Activated T-helper 17 cell treated with anti-CD3 and anti-CD28 coated beads, Interleukin-2, amount 50 U/mL, for 72 hours (primary cell): Measurements from ENCODE around the gene PTPRN. TPM values are rescaled to one million over a fixed set of nuclear protein-coding genes. Genes with fewer than 3 reads are reported as not detected.

Experiments
- ATAC-seq: fragments of 150-1000 bp; cut with Tn5 transposase; replicated peaks from 2 replicates; pipeline ENCODE4 v1.10.0; 2021; ENCODE audit warnings: mild to moderate bottlenecking, moderate library complexity
- H3K27ac Mint-ChIP-seq: one replicate; pipeline ENCODE4 v1.8.0; 2022; ENCODE audit warnings: mixed read lengths
- H3K27me3 Mint-ChIP-seq: one replicate; pipeline ENCODE4 v1.8.0; 2022; ENCODE audit warnings: mixed read lengths
- H3K36me3 Mint-ChIP-seq: one replicate; pipeline ENCODE4 v1.8.0; 2022; ENCODE audit warnings: low read depth, mild to moderate bottlenecking, mixed read lengths
- H3K4me1 Mint-ChIP-seq: one replicate; pipeline ENCODE4 v1.8.0; 2022; ENCODE audit warnings: mixed read lengths
- H3K4me3 Mint-ChIP-seq: one replicate; pipeline ENCODE4 v1.8.0; 2022; ENCODE audit warnings: mild to moderate bottlenecking, mixed read lengths
- H3K9me3 Mint-ChIP-seq: one replicate; pipeline ENCODE4 v1.8.0; 2022; ENCODE audit warnings: mixed read lengths
- total RNA-seq, 2 donors: library from RNA; stranded (reverse); gene quantifications; one replicate each; pipeline ENCODE4 v1.2.3, GENCODE V29; 2022

Gene PTPRN
- total RNA-seq, 2 donors from 2014 or later, result 0.67 to 6.3 TPM

DNA sequence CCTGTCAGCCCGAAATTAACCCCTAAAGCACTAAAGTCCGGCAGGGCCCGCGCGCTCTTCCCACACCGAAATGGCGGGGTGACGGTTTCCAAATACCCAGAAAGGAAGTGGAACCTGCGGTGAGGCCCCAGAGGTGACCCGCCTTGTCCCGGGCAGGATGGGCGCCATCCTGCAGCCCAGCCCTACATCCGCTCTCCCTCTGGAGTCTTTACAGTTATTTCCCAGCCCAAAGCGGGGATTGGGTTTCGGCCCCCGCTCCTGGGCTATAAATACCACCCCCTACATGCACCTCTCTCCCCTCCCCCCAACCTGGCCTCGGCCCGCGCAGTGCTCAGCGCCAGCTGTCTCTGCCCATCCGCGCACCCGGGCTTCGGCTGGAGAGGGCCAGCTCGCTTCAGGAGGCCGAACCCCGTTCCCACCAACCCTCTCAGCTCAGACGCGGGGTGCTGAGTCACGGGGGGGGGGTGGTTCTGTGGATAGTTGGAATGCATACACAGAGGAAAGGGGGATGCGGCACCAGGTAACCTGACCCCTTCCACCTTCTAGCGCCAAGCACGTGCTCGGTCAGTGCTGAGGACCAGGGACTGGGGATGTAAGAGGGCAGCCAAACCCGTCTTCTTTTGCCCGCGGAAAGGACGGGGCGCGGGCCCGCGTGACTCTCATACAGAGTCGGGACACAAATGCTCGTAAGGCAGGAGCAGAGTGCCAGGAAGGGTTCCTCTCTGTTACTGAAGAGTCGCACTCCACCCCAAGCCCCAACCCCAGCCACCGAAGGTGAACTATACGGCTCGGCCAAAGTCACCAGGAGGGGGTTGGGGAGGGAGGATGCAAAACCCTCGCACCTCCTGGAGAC is 56.1 kb downstream of the PTPRN start, which contains the start of gene TUBA4B:
Gene TUBA4B (plus strand): TSS at position 344 of the 853 bp plus-strand sequence. CDS start 165 bp downstream, at position 509.
- Mint-ChIP-seq H3K4me3 (peak within 1 kb of the TSS; percentile 81), H3K9me3 (no peaks in the 10 kb centered on the region)

DNA sequence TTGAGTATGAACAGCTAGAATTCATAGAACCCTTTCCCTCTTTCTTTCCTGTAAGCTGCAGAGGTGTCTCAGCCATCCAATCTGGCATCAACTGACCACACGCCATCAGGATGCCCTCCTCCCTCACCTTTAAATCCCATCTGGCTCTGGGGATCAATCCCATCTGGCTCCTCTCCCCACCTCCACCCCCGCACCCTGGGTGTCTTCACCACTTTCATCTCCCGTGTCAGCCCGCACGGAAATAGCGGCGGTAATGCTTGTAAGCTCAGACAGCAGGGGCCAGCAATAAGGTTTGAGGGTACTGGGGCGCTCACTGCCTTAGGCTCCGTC is 56.7 kb downstream of the PTPRN start:
- Mint-ChIP-seq H3K36me3 (peaks cover 62% of the 10 kb centered on the region), H3K27me3 (no peaks in the 10 kb centered on the region), H3K4me3 (peak overlapping the region; percentile 81), H3K4me1 (peaks cover 49% of the 10 kb centered on the region), H3K27ac (peak overlapping the region; percentile 95), H3K9me3 (no peaks in the 10 kb centered on the region)
- no peak for ATAC-seq

More for the DNA sequence above, 56.1 kb downstream of the PTPRN start, which contains the start of gene TUBA4B:
- peaks cover 56% of the 10 kb centered on the region for H3K36me3 Mint-ChIP-seq
- peaks cover 43% of the 10 kb centered on the region for H3K4me1 Mint-ChIP-seq
- H3K27ac Mint-ChIP-seq, result peak within 1 kb of the TSS; percentile 95
- no peaks in the 10 kb centered on the region for H3K27me3 Mint-ChIP-seq
- peak; percentile 4 for ATAC-seq

DNA sequence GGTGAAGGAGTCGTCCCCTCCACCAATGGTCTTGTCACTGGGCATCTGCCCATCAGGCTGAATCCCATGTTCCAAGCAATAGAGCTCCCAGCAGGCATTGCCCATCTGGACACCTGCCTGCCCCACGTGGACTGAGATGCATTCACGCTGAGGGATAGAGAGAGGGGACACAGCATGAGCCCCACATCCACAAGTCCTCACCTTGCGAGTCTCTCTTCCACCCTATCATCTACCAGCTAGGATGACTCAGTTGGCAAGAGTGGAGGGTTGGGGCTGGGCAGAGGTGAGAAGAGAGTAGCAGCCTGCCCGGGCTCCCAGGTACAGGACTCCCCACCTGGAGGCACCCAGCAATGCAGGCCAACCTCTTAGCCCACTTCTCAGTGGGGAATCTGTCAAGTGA is 57.1 kb downstream of the PTPRN start:
- Mint-ChIP-seq H3K36me3 (peaks cover 66% of the 10 kb centered on the region), H3K4me1 (peaks cover 53% of the 10 kb centered on the region), H3K4me3 (peak overlapping the region; percentile 81), H3K27me3 (no peaks in the 10 kb centered on the region), H3K27ac (peak overlapping the region; percentile 95), H3K9me3 (no peaks in the 10 kb centered on the region)
- no peak for ATAC-seq

DNA sequence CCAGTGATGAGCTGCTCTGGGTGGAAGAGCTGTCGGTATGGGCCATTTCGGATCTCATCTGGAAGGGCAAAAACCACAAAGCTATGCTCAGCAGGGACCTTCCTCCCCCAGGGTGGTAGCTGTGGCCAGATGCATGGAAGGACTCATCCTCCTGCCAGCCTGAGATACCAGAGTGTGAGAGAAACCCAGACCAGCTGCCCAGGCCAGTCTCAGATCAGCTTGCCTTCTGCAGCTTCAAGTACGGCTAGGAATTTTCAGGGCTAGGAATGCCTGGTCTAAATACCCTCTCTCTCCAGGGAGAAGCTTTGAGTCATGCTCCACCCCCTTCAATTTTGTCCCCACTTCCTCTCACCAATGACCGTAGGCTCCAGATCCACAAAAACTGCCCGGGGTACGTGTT is 57.5 kb downstream of the PTPRN start:
- Mint-ChIP-seq H3K9me3 (no peaks in the 10 kb centered on the region), H3K4me3 (peak overlapping the region; percentile 81), H3K36me3 (peaks cover 66% of the 10 kb centered on the region), H3K27me3 (no peaks in the 10 kb centered on the region), H3K4me1 (peaks cover 53% of the 10 kb centered on the region), H3K27ac (peak overlapping the region; percentile 95)
- ATAC-seq, result no peak

DNA sequence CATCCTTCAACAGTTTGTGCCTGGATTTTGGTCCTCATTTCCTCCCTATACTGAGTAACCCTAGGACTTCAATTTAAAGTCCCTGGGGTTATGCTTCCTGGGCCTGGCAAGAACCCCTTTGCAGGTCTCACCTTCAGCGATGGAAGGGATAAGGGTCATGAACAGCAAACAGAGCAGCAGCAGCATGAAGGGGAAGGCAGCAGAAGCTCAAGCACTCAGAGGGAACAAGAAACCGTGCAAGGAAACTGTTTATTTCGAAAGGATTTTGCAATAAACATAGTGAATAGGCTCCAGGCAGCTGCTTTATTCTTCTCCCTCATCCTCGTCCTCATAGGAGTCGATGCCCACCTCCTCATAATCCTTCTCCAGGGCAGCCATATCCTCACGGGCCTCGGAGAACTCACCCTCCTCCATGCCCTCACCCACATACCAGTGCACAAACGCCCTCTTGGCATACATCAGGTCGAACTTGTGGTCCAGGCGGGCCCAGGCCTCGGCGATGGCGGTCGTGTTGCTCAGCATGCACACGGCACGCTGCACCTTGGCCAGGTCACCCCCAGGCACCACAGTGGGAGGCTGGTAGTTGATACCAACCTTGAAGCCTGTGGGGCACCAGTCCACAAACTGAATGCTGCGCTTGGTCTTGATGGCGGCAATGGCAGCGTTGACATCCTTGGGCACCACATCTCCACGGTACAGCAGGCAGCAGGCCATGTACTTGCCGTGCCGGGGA is 59.0 kb downstream of the PTPRN start:
- H3K27ac Mint-ChIP-seq, result peak overlapping the region; percentile 95
- peaks cover 75% of the 10 kb centered on the region for H3K36me3 Mint-ChIP-seq
- peak overlapping the region; percentile 81 for H3K4me3 Mint-ChIP-seq
- ATAC-seq, result no peak
- H3K9me3 Mint-ChIP-seq, result no peaks in the 10 kb centered on the region
- H3K4me1 Mint-ChIP-seq, result peaks cover 45% of the 10 kb centered on the region
- H3K27me3 Mint-ChIP-seq, result no peaks in the 10 kb centered on the region

DNA sequence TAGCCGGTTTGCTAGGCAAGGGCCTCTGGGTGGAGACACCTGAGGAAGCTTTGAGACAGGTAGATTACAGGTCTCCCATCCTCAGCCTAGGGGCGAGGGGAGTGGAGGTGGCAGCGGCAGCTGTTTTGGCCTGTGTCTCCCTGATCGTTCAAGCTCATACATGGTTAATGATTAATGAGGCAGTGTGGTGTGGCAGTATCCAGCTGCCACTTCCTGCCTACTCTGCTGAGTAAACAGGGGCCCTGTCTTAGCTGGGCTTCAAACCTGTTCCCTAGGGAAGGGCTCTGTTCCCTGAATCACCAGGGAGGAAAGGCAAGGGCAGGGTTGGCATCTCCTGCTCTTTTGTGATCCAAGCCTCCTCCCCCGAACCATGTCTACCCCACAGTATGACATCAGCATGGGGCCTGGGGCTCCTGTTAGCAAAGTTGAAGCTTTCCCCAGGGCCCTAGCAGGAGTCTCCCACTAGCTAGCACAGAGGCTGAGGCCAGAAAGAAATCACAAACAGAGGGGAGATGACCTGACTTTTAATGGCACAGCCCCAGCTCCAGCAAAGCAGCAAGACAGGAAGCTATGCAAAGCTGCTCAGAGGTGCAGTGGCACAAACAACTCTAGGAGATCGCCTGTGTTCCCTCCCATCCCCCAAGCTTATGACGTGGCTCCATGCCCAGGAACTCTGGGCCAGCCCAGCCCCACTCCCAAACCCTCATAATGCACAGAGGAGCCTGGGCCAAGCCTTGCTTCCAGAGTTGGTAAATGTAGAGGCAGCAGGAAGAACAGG is 59.8 kb downstream of the PTPRN start:
- Mint-ChIP-seq H3K36me3 (peaks cover 75% of the 10 kb centered on the region), H3K4me1 (peaks cover 45% of the 10 kb centered on the region), H3K4me3 (peak overlapping the region; percentile 81), H3K9me3 (no peaks in the 10 kb centered on the region), H3K27me3 (no peaks in the 10 kb centered on the region), H3K27ac (peak overlapping the region; percentile 95)
- ATAC-seq, result peak; percentile 2

DNA sequence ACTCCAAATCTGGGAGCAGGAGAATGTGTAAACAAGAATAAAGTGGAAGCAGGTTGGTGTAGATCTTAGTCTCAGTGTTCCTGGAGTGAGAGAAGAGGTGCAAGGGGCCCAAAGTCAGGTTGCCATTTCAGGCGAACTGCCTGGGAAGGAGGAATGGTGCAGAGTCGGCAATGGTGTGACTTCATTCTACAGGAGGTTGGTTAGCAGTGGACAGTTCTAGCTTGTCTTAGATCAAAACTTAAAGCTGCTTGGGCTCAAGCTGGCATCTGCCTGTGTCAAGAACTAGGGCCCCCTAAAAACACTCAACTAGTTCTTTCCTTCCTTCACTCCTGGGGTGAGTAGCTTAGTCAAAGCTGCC is 60.4 kb downstream of the PTPRN start:
- ATAC-seq, result no peak
- H3K27ac Mint-ChIP-seq, result peak overlapping the region; percentile 95
- H3K4me3 Mint-ChIP-seq, result peak overlapping the region; percentile 81
- no peaks in the 10 kb centered on the region for H3K9me3 Mint-ChIP-seq
- H3K4me1 Mint-ChIP-seq, result peaks cover 45% of the 10 kb centered on the region
- H3K36me3 Mint-ChIP-seq, result peaks cover 75% of the 10 kb centered on the region
- no peaks in the 10 kb centered on the region for H3K27me3 Mint-ChIP-seq

DNA sequence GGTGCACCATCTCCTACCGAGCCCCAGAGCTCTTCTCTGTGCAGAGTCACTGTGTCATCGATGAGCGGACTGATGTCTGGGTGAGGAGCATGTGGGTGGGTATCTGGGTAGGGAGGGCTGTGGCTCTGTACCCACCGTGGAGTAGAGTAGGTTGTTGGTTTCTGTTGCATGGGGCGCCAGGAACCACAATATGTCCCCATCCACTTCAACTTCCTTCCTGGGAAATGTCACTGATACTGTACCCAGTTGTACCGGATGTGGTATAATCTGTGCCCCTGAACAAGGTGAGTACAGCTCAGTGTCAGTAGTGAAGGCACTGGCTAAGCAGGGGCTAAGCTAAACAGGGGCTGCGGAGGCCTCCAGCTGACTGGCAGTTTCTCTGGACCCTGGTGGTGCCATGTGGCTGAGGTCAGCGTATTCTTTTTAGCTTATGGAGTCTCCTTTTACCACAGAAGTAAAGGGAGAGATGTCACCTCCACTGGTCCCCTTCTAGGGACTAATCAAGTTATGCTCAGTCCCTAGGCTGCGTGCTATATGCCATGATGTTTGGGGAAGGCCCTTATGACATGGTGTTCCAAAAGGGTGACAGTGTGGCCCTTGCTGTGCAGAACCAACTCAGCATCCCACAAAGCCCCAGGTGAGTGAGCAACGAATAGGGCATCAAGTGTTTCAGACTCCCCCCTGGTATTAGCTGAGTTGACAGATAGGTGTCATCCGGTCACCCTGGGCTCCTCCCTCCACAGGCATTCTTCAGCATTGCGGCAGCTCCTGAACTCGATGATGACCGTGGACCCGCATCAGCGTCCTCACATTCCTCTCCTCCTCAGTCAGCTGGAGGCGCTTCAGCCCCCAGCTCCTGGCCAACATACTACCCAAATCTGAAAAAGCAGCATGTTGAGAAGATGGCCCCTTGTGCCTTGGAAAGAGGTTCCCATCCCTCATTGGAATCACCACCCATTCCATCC is 61.2 kb downstream of the PTPRN start:
- ATAC-seq, result peak; percentile 72
- Mint-ChIP-seq H3K4me3 (peak overlapping the region; percentile 81), H3K4me1 (peaks cover 45% of the 10 kb centered on the region), H3K27ac (peak overlapping the region; percentile 95), H3K36me3 (peaks cover 67% of the 10 kb centered on the region), H3K9me3 (no peaks in the 10 kb centered on the region), H3K27me3 (no peaks in the 10 kb centered on the region)

DNA sequence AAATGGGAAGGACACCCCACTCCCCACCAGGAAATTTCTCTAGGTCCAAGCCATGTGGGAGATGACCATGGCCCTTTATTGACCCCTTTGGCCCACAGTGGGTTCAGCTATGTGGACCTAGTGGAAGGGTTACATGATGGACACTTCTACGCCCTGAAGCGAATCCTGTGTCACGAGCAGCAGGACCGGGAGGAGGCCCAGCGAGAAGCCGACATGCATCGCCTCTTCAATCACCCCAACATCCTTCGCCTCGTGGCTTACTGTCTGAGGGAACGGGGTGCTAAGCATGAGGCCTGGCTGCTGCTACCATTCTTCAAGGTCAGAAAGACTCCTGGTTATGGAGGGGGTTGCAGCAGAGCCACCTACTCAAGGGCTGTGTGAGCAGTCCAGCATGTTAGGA is 62.6 kb downstream of the PTPRN start:
- Mint-ChIP-seq H3K27me3 (no peaks in the 10 kb centered on the region), H3K36me3 (peaks cover 53% of the 10 kb centered on the region), H3K4me1 (peaks cover 40% of the 10 kb centered on the region), H3K27ac (peak overlapping the region; percentile 94), H3K4me3 (peak overlapping the region; percentile 81), H3K9me3 (no peaks in the 10 kb centered on the region)
- no peak for ATAC-seq

DNA sequence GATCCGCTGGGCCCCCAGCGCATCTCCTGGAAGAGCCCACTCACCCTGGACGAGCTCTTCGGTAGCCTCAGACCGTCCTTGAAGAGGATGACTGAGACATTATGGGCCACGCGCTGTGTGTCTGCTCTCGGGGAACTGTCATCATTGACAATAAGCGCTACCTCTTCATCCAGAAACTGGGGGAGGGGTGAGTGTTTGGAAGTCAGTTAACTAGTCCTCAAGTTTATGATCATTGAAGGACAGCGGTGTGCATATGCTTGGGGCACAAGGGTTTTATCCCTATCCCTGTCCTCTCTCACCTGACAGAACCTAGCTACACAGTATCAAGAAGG is 63.3 kb downstream of the PTPRN start:
- no peak for ATAC-seq
- no peaks in the 10 kb centered on the region for H3K9me3 Mint-ChIP-seq
- no peaks in the 10 kb centered on the region for H3K27me3 Mint-ChIP-seq
- H3K36me3 Mint-ChIP-seq, result peaks cover 46% of the 10 kb centered on the region
- peak overlapping the region; percentile 81 for H3K4me3 Mint-ChIP-seq
- H3K27ac Mint-ChIP-seq, result peak overlapping the region; percentile 94
- H3K4me1 Mint-ChIP-seq, result peaks cover 34% of the 10 kb centered on the region

DNA sequence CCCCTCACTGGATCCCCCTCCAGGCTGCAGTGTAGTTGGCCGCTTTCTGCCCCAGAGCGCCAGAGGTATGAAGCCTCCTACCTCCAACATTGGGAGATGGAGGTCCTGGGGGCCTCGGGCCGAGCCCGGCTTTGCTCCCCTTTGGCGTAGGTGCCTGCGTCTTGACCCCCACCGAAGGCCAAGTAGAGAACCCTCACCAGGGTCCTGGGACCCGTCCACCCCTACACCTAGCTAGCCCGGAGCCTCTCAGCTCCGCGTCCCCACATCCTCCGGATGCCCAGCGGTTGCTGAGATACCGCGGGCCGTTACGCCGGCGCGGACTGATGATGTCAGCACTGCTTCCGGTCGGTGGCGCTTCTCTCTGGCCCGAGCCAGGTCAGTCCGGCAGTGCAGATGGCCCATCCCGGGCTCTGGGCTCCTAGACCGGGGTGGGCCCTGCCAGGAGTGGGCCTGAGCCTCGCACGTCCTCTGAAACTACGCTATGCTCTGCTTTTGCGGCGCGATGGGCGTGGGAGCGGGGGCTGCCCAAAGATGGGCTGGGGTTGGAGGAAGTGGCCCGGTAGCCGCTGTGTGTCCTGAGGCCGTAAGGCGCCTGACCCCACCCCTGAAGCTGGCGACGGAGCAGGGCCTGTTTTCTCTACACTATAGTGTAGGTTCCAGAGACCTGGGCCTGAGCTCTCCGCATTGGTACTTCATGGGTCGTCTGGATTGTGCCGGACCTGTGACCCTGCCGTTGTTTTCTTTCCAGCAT is 63.9 kb downstream of the PTPRN start, which contains the start of the genes GLB1L and STK16:
Gene GLB1L (minus strand): TSS at position 297 of the 751 bp plus-strand sequence. CDS start 1,871 bp downstream, outside the sequence.
Gene STK16 (plus strand): TSS at position 332 of the 751 bp plus-strand sequence. CDS start 521 bp downstream, outside the sequence.
- no peaks in the 10 kb centered on the region for H3K27me3 Mint-ChIP-seq
- ATAC-seq, result peak; percentile 60
- H3K4me3 Mint-ChIP-seq, result peak within 1 kb of the TSS; percentile 81
- H3K36me3 Mint-ChIP-seq, result peaks cover 41% of the 10 kb centered on the region
- H3K27ac Mint-ChIP-seq, result peak within 1 kb of the TSS; percentile 94
- peaks cover 31% of the 10 kb centered on the region for H3K4me1 Mint-ChIP-seq
- H3K9me3 Mint-ChIP-seq, result no peaks in the 10 kb centered on the region

DNA sequence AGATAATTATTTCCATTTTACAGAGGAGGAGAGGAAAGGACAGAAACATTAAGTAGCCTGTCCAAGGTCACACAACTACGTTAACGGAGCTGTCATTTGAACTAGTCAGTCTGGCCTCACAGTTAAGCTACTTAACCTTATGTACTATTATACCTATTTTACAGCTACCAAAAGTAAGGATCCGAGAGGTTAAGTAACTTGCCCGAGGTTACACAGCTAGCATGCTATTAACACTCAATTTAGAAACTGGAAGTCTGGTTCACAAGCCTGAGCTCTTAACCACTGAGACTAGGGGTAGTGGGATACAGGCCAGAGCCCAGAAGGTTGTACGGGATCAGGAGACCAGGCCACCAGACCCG is 64.4 kb downstream of the PTPRN start:
- Mint-ChIP-seq H3K27me3 (no peaks in the 10 kb centered on the region), H3K36me3 (peaks cover 36% of the 10 kb centered on the region), H3K27ac (peak overlapping the region; percentile 94), H3K9me3 (no peaks in the 10 kb centered on the region), H3K4me1 (peaks cover 26% of the 10 kb centered on the region), H3K4me3 (peak overlapping the region; percentile 81)
- ATAC-seq, result no peak

DNA sequence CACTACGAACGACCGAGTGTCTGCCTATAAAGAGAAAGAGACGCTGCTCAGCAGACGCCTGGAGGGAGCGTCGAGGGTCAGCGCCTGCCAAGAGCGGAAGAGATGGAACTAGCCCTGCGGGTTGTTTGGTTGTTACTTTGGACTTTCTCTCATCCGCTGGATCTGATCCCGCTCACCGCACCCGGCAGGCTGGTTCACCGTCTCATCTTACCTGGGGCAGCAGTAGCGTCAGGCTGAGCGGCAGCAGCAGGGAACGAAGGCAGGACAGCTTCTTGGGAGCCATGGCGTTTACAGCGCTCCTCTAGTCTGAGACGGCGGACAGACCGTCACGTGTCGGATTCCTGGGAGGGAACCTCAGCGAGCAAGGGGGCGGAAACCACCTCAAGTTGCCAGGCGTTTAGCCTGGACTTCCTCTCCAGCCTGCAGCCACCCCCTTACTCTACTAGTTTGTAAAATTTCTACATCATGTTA is 65.9 kb downstream of the PTPRN start:
- Mint-ChIP-seq H3K36me3 (peaks cover 29% of the 10 kb centered on the region), H3K27ac (no peak overlapping the region), H3K4me1 (peaks cover 12% of the 10 kb centered on the region), H3K4me3 (peak overlapping the region; percentile 15), H3K9me3 (no peaks in the 10 kb centered on the region), H3K27me3 (no peaks in the 10 kb centered on the region)
- ATAC-seq, result no peak
